GM23248 (cell line): ENCODE measurements around the gene PCDHA1.

ENCODE experiments used
- EZH2 ChIP-seq: fragments of 200-600 bp; sonication (generic); IDR thresholded peaks from 2 replicates; pipeline ENCODE4 v1.6.1; 2018; ENCODE audit warnings: antibody characterized with exemption, mild to moderate bottlenecking; ENCODE audit not compliant: insufficient read depth, poor library complexity, severe bottlenecking
- EZH2phosphoT487 ChIP-seq: fragments of 200-600 bp; sonication (generic); IDR thresholded peaks from 2 replicates; pipeline ENCODE4 v1.6.1; 2018; ENCODE audit warnings: antibody characterized with exemption, moderate library complexity, mild to moderate bottlenecking, low read depth; ENCODE audit not compliant: insufficient read depth

DNA sequence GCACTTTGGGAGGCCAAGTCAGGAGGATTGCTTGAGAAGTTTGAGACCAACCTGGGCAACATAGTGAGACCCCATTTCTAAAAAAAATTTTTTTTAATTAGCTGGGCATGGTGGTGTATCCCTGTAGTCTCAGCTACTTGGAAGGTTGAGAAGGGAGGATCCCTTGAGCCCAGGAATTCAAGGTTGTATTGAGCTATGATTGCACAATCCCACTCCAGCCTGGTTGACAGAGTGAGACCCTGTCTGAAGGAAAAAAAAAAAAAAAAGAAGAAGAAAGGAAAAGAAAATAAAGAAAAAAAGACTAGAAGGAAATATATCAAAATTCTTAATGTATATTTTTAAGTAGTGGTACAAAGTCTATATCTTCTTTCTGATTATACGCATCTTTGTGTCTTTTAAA, 236.4 kb downstream of the PCDHA1 start:
- TF ChIP-seq EZH2phosphoT487 (no peak), EZH2 (no peak)
